Measurements from ENCODE around the gene TFB2M. TPM values are rescaled to one million over a fixed set of nuclear protein-coding genes. Genes with fewer than 3 reads are reported as not detected.

Gene TFB2M
- total and polyA plus RNA-seq, 2 donors (not counting 1 experiment from before 2014, with no cell fraction given), result 8.8 to 11.6 TPM

GRCh38 chr1:246544001-246544400, 22.1 kb downstream of the TFB2M start:
- no peaks in the 10 kb centered on the region for H3K4me1 ChIP-seq (ENCODE audit: control insufficient read depth in 2 of 2, insufficient read depth in 2 of 2, low read length in 2 of 2)
- H3K79me2 ChIP-seq (ENCODE audit: control insufficient read depth, insufficient read depth, low read length), result no peaks in the 10 kb centered on the region
- no peaks in the 10 kb centered on the region for H3K9me3 Mint-ChIP-seq (ENCODE audit: insufficient read depth)
- DNase-seq (no peak), ATAC-seq (ENCODE audit: low read depth) (no peak)
- no peak overlapping the region for H2AFZ ChIP-seq (ENCODE audit: insufficient read depth, low read depth, low read length, poor library complexity, severe bottlenecking)
- TF ChIP-seq, protein P1, sequence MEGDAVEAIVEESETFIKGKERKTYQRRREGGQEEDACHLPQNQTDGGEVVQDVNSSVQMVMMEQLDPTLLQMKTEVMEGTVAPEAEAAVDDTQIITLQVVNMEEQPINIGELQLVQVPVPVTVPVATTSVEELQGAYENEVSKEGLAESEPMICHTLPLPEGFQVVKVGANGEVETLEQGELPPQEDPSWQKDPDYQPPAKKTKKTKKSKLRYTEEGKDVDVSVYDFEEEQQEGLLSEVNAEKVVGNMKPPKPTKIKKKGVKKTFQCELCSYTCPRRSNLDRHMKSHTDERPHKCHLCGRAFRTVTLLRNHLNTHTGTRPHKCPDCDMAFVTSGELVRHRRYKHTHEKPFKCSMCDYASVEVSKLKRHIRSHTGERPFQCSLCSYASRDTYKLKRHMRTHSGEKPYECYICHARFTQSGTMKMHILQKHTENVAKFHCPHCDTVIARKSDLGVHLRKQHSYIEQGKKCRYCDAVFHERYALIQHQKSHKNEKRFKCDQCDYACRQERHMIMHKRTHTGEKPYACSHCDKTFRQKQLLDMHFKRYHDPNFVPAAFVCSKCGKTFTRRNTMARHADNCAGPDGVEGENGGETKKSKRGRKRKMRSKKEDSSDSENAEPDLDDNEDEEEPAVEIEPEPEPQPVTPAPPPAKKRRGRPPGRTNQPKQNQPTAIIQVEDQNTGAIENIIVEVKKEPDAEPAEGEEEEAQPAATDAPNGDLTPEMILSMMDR (IDR thresholded peaks at IDR 0.05), result no peak
- TF ChIP-seq EZH2 (IDR thresholded peaks at IDR 0.05; ENCODE audit: borderline replicate concordance, insufficient read depth, low read depth, low read length, poor library complexity, severe bottlenecking), result no peak
- no peak overlapping the region for H3K9ac ChIP-seq (ENCODE audit: low read length)
- H3K4me1 Mint-ChIP-seq, result no peaks in the 10 kb centered on the region
- WGBS (ENCODE audit: insufficient coverage), result no CpG with 5 or more reads among the region's 1 CpG
- no peak overlapping the region for H3K4me2 ChIP-seq (replicated peaks; ENCODE audit: low read depth, low read length, poor library complexity, severe bottlenecking)
- H3K27ac Mint-ChIP-seq, result no peak overlapping the region
- no peak overlapping the region for H3K4me3 ChIP-seq (ENCODE audit: control extremely low read depth in 1 of 5, extremely low read depth in 1 of 5, insufficient read depth in 1 of 5, low read depth in 2 of 5, low read length in 4 of 5)
- no peaks in the 10 kb centered on the region for H3K27me3 Mint-ChIP-seq
- intact Hi-C loops (cut with micrococcal nuclease), result no loop called here
- no peaks in the 10 kb centered on the region for H3K27me3 ChIP-seq (replicated peaks in 1 of 4; ENCODE audit: control extremely low read depth in 1 of 4, control insufficient read depth in 3 of 4, insufficient read depth in 4 of 4, low read length in 3 of 4)
- POLR2A ChIA-PET, result no interaction called here
- H3K9me3 ChIP-seq (ENCODE audit: control extremely low read depth in 1 of 3, control insufficient read depth in 2 of 3, insufficient read depth in 1 of 3, low read length in 2 of 3), result no peaks in the 10 kb centered on the region
- peaks cover 5% of the 10 kb centered on the region for H4K20me1 ChIP-seq (ENCODE audit: control insufficient read depth, insufficient read depth, low read length, poor library complexity, severe bottlenecking)
- peaks cover 9 to 55% of the 10 kb centered on the region in 2 experiments for H3K36me3 ChIP-seq (replicated peaks in 1 of 2; ENCODE audit: control extremely low read depth in 1 of 2, control insufficient read depth in 1 of 2, extremely low read depth in 1 of 2, insufficient read depth in 2 of 2, low read length in 1 of 2)
- CTCF ChIA-PET, result no interaction called here
- H3K27ac ChIP-seq (ENCODE audit: low read length in 2 of 2), result no peak overlapping the region
- H3K4me3 Mint-ChIP-seq, result no peak overlapping the region

DNA sequence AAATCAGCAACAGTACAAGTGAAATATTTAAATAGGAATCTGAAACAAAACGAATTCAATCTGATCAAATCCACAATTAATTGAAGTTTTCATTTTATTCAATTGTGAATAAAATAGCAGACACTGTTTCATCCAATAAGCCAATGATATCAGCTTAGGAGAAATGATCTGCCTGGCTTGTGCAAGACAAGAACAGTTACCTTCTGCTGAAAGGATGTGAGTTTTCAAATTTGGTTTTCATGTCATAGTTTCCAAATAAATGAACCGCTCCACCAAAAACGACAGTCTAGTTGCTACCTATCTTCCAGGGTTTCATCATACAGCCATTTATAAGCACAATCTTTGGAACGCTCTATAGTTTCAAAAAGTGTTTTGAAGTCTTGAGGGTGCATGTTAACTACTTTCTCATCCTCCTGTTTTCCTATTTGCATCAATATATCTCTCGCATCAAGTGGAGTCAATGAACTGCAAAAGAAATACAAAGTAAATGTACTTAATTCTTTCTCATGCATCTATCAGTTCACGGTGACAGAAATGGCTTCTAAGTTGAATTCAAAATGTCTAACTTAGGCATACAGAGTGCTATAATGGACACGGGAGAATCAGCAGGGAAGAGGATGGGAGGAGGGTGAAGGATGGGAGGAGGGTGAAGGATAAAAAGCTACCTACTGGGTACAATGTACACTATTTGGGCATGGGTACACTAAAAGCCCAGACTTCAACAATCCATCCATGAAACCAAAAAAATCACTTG, 25.1 kb downstream of the TFB2M start:
- ATAC-seq (ENCODE audit: low read depth) (no peak), DNase-seq (no peak)
- Histone ChIP-seq H3K36me3 (replicated peaks in 1 of 2; ENCODE audit: control extremely low read depth in 1 of 2, control insufficient read depth in 1 of 2, extremely low read depth in 1 of 2, insufficient read depth in 2 of 2, low read length in 1 of 2) (peaks cover 6 to 54% of the 10 kb centered on the region in 2 experiments), H4K20me1 (ENCODE audit: control insufficient read depth, insufficient read depth, low read length, poor library complexity, severe bottlenecking) (peaks cover 4% of the 10 kb centered on the region), H3K4me2 (replicated peaks; ENCODE audit: low read depth, low read length, poor library complexity, severe bottlenecking) (no peak overlapping the region), H2AFZ (ENCODE audit: insufficient read depth, low read depth, low read length, poor library complexity, severe bottlenecking) (no peak overlapping the region), H3K4me1 (ENCODE audit: control insufficient read depth in 2 of 2, insufficient read depth in 2 of 2, low read length in 2 of 2) (no peaks in the 10 kb centered on the region), H3K9ac (ENCODE audit: low read length) (no peak overlapping the region), H3K27ac (ENCODE audit: low read length in 2 of 2) (no peak overlapping the region), H3K27me3 (replicated peaks in 1 of 4; ENCODE audit: control extremely low read depth in 1 of 4, control insufficient read depth in 3 of 4, insufficient read depth in 4 of 4, low read length in 3 of 4) (no peaks in the 10 kb centered on the region), H3K79me2 (ENCODE audit: control insufficient read depth, insufficient read depth, low read length) (no peaks in the 10 kb centered on the region), H3K9me3 (ENCODE audit: control extremely low read depth in 1 of 3, control insufficient read depth in 2 of 3, insufficient read depth in 1 of 3, low read length in 2 of 3) (no peaks in the 10 kb centered on the region), H3K4me3 (ENCODE audit: control extremely low read depth in 1 of 5, extremely low read depth in 1 of 5, insufficient read depth in 1 of 5, low read depth in 2 of 5, low read length in 4 of 5) (no peak overlapping the region)
- Mint-ChIP-seq H3K4me3 (no peak overlapping the region), H3K27me3 (no peaks in the 10 kb centered on the region), H3K27ac (no peak overlapping the region), H3K9me3 (ENCODE audit: insufficient read depth) (no peaks in the 10 kb centered on the region), H3K4me1 (no peaks in the 10 kb centered on the region)
- ChIA-PET POLR2A (no interaction called here), CTCF (no interaction called here)
- intact Hi-C loops (cut with micrococcal nuclease), result no loop called here
- TF ChIP-seq, protein P1 (IDR thresholded peaks at IDR 0.05), result no peak
- TF ChIP-seq EZH2 (IDR thresholded peaks at IDR 0.05; ENCODE audit: borderline replicate concordance, insufficient read depth, low read depth, low read length, poor library complexity, severe bottlenecking), result no peak
- WGBS (ENCODE audit: insufficient coverage), result 100% methylated on average over 1 of the region's 7 CpGs

Data from B cell (primary cell).